WTC11 (cell line): ENCODE data around the gene CRTC3. TPM values are rescaled to one million over a fixed set of nuclear protein-coding genes. Genes with fewer than 3 reads are reported as not detected.

Experiments
- ATAC-seq: fragments of 200-7000 bp; cut with Tn5 transposase; 2 replicates; pipeline ENCODE4 v1.10.0; 2021; ENCODE audit warnings: mild to moderate bottlenecking, moderate library complexity
- CTCF ChIA-PET: fragments of 300-600 bp; sonication (Branson Sonifier 250); formaldehyde crosslinking; loops from one replicate; lab custom pipeline; 2021; ENCODE audit warnings: antibody characterized with exemption; lab: Charles Lee
- POLR2A ChIA-PET: fragments of 350-600 bp; sonication (Branson Sonifier 250); formaldehyde crosslinking; loops from one replicate; lab custom pipeline; 2021; ENCODE audit warnings: antibody characterized with exemption; lab: Charles Lee
- DNase-seq: peaks from one replicate; pipeline ENCODE4 v3.0.0; 2021; ENCODE audit warnings: low spot score
- H3K27ac Mint-ChIP-seq: 2 replicates; pipeline ENCODE4 v1.8.0; 2021; ENCODE audit warnings: mixed read lengths
- H3K27me3 Mint-ChIP-seq: 2 replicates; pipeline ENCODE4 v1.8.0; 2021; ENCODE audit warnings: low read depth, mild to moderate bottlenecking, moderate library complexity, mixed read lengths
- H3K36me3 Mint-ChIP-seq: 2 replicates; pipeline ENCODE4 v1.8.0; 2021; ENCODE audit warnings: mixed read lengths
- H3K4me1 Mint-ChIP-seq: 2 replicates; pipeline ENCODE4 v1.8.0; 2022; ENCODE audit warnings: mixed read lengths
- H3K4me3 Mint-ChIP-seq: 2 replicates; pipeline ENCODE4 v1.8.0; 2021; ENCODE audit warnings: mild to moderate bottlenecking, moderate library complexity, mixed read lengths
- H3K9me3 Mint-ChIP-seq: 2 replicates; pipeline ENCODE4 v1.8.0; 2021; ENCODE audit warnings: mixed read lengths
- CBFB ChIP-seq: sonication (generic); formaldehyde crosslinking; IDR thresholded peaks from 2 replicates; pipeline ENCODE4 v1.8.1; 2022; ENCODE audit warnings: mild to moderate bottlenecking, low read depth, missing genetic modification reagents
- CREB1 ChIP-seq: sonication (generic); formaldehyde crosslinking; IDR thresholded peaks from 2 replicates; pipeline ENCODE4 v1.8.0; 2023; ENCODE audit warnings: mild to moderate bottlenecking, missing genetic modification reagents
- ELF4 ChIP-seq: sonication (generic); formaldehyde crosslinking; IDR thresholded peaks from 2 replicates; pipeline ENCODE4 v1.8.1; 2022; ENCODE audit warnings: low read depth, mild to moderate bottlenecking, moderate library complexity, missing genetic modification reagents
- EMX1 ChIP-seq: fragments of 250-450 bp; sonication (Bioruptor Pico); IDR thresholded peaks from 2 replicates; pipeline ENCODE4 v1.8.0; 2021; ENCODE audit warnings: mild to moderate bottlenecking
- FOXJ3 ChIP-seq: sonication (generic); formaldehyde crosslinking; IDR thresholded peaks from 2 replicates; pipeline ENCODE4 v1.9.0; 2021; ENCODE audit warnings: missing genetic modification reagents, mild to moderate bottlenecking, borderline replicate concordance
- GABPB1 ChIP-seq: sonication (generic); formaldehyde crosslinking; IDR thresholded peaks from 2 replicates; pipeline ENCODE4 v1.8.1; 2023; ENCODE audit warnings: mild to moderate bottlenecking, missing genetic modification reagents
- GTF2I ChIP-seq: fragments of 250-450 bp; sonication (Bioruptor Pico); conservative IDR thresholded peaks from 2 replicates; pipeline ENCODE4 v1.4.0; 2021; ENCODE audit warnings: mild to moderate bottlenecking
- HMGA2 ChIP-seq: fragments of 250-450 bp; sonication (Bioruptor Pico); IDR thresholded peaks from 2 replicates; pipeline ENCODE4 v1.4.0; 2021; ENCODE audit warnings: mild to moderate bottlenecking, moderate library complexity
- NFE2L1 ChIP-seq: sonication (generic); formaldehyde crosslinking; IDR thresholded peaks from 2 replicates; pipeline ENCODE4 v1.8.1; 2023; ENCODE audit warnings: missing genetic modification reagents
- NFYB ChIP-seq: sonication (generic); formaldehyde crosslinking; conservative IDR thresholded peaks from 2 replicates; pipeline ENCODE4 v1.8.0; 2022; ENCODE audit warnings: low read depth, missing genetic modification reagents
- NR1H2 ChIP-seq: sonication (generic); formaldehyde crosslinking; IDR thresholded peaks from 2 replicates; pipeline ENCODE4 v1.9.0; 2021; ENCODE audit warnings: mild to moderate bottlenecking, moderate library complexity, missing genetic modification reagents
- OVOL2 ChIP-seq: fragments of 250-450 bp; sonication (Bioruptor Pico); IDR thresholded peaks from 2 replicates; pipeline ENCODE4 v1.9.0; 2021; ENCODE audit warnings: mild to moderate bottlenecking, borderline replicate concordance
- PRRX2 ChIP-seq: fragments of 250-450 bp; sonication (Bioruptor Pico); IDR thresholded peaks from 2 replicates; pipeline ENCODE4 v1.8.0; 2021; ENCODE audit warnings: mild to moderate bottlenecking
- RELA ChIP-seq: sonication (generic); formaldehyde crosslinking; IDR thresholded peaks from 2 replicates; pipeline ENCODE4 v1.8.1; 2022; ENCODE audit warnings: missing genetic modification reagents, mild to moderate bottlenecking, borderline replicate concordance
- RORB ChIP-seq: fragments of 250-450 bp; sonication (Bioruptor Pico); IDR thresholded peaks from 2 replicates; pipeline ENCODE4 v1.9.0; 2021; ENCODE audit warnings: mild to moderate bottlenecking
- SMAD4 ChIP-seq: sonication (generic); formaldehyde crosslinking; IDR thresholded peaks from 2 replicates; pipeline ENCODE4 v1.8.0; 2022; ENCODE audit warnings: mild to moderate bottlenecking, missing genetic modification reagents
- TEAD1 ChIP-seq: sonication (generic); formaldehyde crosslinking; IDR thresholded peaks from 2 replicates; pipeline ENCODE4 v1.8.0; 2022; ENCODE audit warnings: mild to moderate bottlenecking, missing genetic modification reagents
- ZNF121 ChIP-seq: sonication (generic); formaldehyde crosslinking; IDR thresholded peaks from 2 replicates; pipeline ENCODE4 v1.8.0; 2023; ENCODE audit warnings: missing genetic modification reagents
- ZNF317 ChIP-seq: sonication (generic); formaldehyde crosslinking; IDR thresholded peaks from 2 replicates; pipeline ENCODE4 v1.8.1; 2023; ENCODE audit warnings: low read depth, mild to moderate bottlenecking, moderate library complexity, missing genetic modification reagents, borderline replicate concordance
- ZNF396 ChIP-seq: fragments of 250-450 bp; sonication (Bioruptor Pico); IDR thresholded peaks from 2 replicates; pipeline ENCODE4 v1.8.0; 2021; ENCODE audit warnings: mild to moderate bottlenecking, moderate library complexity, borderline replicate concordance
- total RNA-seq: library from RNA; stranded (reverse); gene quantifications from 3 replicates; pipeline ENCODE4 v1.2.3, GENCODE V29; 2021
- TF ChIP-seq, protein P1 (sequence below): sonication (generic); formaldehyde crosslinking; IDR thresholded peaks from 2 replicates; pipeline ENCODE4 v1.8.1; 2022; ENCODE audit warnings: low read depth, missing genetic modification reagents, borderline replicate concordance
- TF ChIP-seq, protein P2 (sequence below): sonication (generic); formaldehyde crosslinking; IDR thresholded peaks from 2 replicates; pipeline ENCODE4 v1.8.0; 2023; ENCODE audit warnings: mild to moderate bottlenecking, missing genetic modification reagents
- TF ChIP-seq, protein P3 (sequence below): sonication (generic); formaldehyde crosslinking; IDR thresholded peaks from 2 replicates; pipeline ENCODE4 v1.8.0; 2022; ENCODE audit warnings: mild to moderate bottlenecking, missing genetic modification reagents
- TF ChIP-seq, protein P4 (sequence below): fragments of 250-450 bp; sonication (Bioruptor Pico); IDR thresholded peaks from 2 replicates; pipeline ENCODE4 v1.9.0; 2021; ENCODE audit warnings: moderate library complexity, mild to moderate bottlenecking, inconsistent platforms, borderline replicate concordance
- TF ChIP-seq, protein P5 (sequence below): sonication (generic); formaldehyde crosslinking; IDR thresholded peaks from 2 replicates; pipeline ENCODE4 v1.8.0; 2022; ENCODE audit warnings: mild to moderate bottlenecking, missing genetic modification reagents
- TF ChIP-seq, protein P6 (sequence below): sonication (generic); formaldehyde crosslinking; IDR thresholded peaks from 2 replicates; pipeline ENCODE4 v1.8.1; 2023; ENCODE audit warnings: mild to moderate bottlenecking, missing genetic modification reagents

The CRTC3 gene
- total RNA-seq, 1 experiment from 2014 or later: 8.4 TPM

DNA sequence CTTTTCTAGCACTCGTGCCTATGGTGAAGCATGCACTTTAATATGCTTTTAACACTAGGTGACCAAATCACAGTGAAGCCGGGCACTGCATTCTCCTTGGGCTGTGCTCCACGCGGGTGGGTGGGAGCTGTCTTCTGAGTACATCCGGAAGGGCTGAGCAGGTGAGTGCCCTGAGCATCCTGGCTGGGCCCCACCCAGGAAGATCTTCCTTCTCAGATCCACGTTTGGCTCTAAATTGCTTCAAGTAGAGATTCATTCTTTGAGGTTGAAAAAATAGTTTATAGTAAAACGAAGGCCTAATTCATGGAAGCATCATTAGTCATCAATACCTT lies 113.5 kb downstream of the CRTC3 start:
- ATAC-seq (no peak), DNase-seq (no peak)
- ChIA-PET CTCF (interaction anchor here (0.6 to 2.2 kb wide), 19 partner anchors 11 to 323 kb away, joined by 3 to 14 read pairs (median 4); partner anchors contain the start of genes BLM, FES, HDDC3 and IQGAP1), POLR2A (no interaction called here)
- H3K27me3 Mint-ChIP-seq: no peaks in the 10 kb centered on the region
- no peak overlapping the region for H3K4me3 Mint-ChIP-seq
- H3K4me1 Mint-ChIP-seq: peaks cover 15% of the 10 kb centered on the region
- no peak overlapping the region for H3K27ac Mint-ChIP-seq
- 0 out of 2 replicates have a peak, but pooled peaks cover 6% of the 10 kb centered on the region for H3K9me3 Mint-ChIP-seq
- H3K36me3 Mint-ChIP-seq: peaks cover 6% of the 10 kb centered on the region; the same call in 1 of the 2 replicates
- TF ChIP-seq NFYB (no peak), GTF2I (CRISPR knock-in tag) (no peak), NR1H2 (no peak), ZNF317 (CRISPR knock-in tag) (no peak), GABPB1 (no peak), ZNF121 (CRISPR knock-in tag) (no peak), RORB (CRISPR knock-in tag) (no peak), OVOL2 (CRISPR knock-in tag) (no peak), NFE2L1 (CRISPR knock-in tag) (no peak), CBFB (CRISPR knock-in tag) (no peak), ELF4 (CRISPR knock-in tag) (no peak), HMGA2 (CRISPR knock-in tag) (no peak), PRRX2 (no peak), RELA (CRISPR knock-in tag) (no peak), CREB1 (CRISPR knock-in tag) (no peak)
- TF ChIP-seq, protein P1, sequence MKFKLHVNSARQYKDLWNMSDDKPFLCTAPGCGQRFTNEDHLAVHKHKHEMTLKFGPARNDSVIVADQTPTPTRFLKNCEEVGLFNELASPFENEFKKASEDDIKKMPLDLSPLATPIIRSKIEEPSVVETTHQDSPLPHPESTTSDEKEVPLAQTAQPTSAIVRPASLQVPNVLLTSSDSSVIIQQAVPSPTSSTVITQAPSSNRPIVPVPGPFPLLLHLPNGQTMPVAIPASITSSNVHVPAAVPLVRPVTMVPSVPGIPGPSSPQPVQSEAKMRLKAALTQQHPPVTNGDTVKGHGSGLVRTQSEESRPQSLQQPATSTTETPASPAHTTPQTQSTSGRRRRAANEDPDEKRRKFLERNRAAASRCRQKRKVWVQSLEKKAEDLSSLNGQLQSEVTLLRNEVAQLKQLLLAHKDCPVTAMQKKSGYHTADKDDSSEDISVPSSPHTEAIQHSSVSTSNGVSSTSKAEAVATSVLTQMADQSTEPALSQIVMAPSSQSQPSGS (CRISPR knock-in tag): no peak
- TF ChIP-seq, protein P2, sequence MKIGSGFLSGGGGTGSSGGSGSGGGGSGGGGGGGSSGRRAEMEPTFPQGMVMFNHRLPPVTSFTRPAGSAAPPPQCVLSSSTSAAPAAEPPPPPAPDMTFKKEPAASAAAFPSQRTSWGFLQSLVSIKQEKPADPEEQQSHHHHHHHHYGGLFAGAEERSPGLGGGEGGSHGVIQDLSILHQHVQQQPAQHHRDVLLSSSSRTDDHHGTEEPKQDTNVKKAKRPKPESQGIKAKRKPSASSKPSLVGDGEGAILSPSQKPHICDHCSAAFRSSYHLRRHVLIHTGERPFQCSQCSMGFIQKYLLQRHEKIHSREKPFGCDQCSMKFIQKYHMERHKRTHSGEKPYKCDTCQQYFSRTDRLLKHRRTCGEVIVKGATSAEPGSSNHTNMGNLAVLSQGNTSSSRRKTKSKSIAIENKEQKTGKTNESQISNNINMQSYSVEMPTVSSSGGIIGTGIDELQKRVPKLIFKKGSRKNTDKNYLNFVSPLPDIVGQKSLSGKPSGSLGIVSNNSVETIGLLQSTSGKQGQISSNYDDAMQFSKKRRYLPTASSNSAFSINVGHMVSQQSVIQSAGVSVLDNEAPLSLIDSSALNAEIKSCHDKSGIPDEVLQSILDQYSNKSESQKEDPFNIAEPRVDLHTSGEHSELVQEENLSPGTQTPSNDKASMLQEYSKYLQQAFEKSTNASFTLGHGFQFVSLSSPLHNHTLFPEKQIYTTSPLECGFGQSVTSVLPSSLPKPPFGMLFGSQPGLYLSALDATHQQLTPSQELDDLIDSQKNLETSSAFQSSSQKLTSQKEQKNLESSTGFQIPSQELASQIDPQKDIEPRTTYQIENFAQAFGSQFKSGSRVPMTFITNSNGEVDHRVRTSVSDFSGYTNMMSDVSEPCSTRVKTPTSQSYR (CRISPR knock-in tag): no peak
- TF ChIP-seq, protein P3, sequence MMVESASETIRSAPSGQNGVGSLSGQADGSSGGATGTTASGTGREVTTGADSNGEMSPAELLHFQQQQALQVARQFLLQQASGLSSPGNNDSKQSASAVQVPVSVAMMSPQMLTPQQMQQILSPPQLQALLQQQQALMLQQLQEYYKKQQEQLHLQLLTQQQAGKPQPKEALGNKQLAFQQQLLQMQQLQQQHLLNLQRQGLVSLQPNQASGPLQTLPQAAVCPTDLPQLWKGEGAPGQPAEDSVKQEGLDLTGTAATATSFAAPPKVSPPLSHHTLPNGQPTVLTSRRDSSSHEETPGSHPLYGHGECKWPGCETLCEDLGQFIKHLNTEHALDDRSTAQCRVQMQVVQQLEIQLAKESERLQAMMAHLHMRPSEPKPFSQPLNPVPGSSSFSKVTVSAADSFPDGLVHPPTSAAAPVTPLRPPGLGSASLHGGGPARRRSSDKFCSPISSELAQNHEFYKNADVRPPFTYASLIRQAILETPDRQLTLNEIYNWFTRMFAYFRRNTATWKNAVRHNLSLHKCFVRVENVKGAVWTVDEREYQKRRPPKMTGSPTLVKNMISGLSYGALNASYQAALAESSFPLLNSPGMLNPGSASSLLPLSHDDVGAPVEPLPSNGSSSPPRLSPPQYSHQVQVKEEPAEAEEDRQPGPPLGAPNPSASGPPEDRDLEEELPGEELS (CRISPR knock-in tag): no peak
- TF ChIP-seq, protein P4, sequence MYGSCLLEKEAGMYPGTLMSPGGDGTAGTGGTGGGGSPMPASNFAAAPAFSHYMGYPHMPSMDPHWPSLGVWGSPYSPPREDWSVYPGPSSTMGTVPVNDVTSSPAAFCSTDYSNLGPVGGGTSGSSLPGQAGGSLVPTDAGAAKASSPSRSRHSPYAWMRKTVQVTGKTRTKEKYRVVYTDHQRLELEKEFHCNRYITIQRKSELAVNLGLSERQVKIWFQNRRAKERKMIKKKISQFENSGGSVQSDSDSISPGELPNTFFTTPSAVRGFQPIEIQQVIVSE (CRISPR knock-in tag): no peak
- TF ChIP-seq, all 79 proteins: peak for 0

DNA sequence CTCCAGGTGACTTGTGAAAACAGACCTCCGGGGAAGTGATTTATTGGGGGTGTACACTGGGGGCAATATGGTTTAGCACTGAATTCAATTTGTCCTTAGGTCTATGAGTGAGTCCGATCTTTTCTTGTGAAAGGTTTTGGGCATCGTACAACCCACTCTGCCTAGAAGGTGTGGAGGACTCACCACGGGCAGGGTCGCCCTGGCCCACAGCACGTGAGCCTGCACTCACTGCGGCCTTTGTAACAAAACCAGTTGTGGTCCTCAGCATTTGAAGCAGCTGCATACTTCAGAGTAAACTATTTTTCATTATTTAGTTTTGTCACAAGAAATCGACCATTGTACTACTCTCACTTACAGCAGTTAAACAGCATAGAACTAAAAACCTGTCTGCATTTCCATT lies 114.8 kb downstream of the CRTC3 start:
- Mint-ChIP-seq H3K4me1 (peaks cover 21% of the 10 kb centered on the region), H3K27ac (no peak overlapping the region)
- CTCF ChIA-PET: no interaction called here
- TF ChIP-seq, protein P5, sequence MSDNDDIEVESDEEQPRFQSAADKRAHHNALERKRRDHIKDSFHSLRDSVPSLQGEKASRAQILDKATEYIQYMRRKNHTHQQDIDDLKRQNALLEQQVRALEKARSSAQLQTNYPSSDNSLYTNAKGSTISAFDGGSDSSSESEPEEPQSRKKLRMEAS: no peak
- TF ChIP-seq NFYB (no peak), FOXJ3 (no peak), SMAD4 (CRISPR knock-in tag) (no peak), ZNF396 (CRISPR knock-in tag) (no peak), TEAD1 (no peak), EMX1 (no peak), PRRX2 (no peak), NFE2L1 (CRISPR knock-in tag) (no peak)
- TF ChIP-seq, protein P6, sequence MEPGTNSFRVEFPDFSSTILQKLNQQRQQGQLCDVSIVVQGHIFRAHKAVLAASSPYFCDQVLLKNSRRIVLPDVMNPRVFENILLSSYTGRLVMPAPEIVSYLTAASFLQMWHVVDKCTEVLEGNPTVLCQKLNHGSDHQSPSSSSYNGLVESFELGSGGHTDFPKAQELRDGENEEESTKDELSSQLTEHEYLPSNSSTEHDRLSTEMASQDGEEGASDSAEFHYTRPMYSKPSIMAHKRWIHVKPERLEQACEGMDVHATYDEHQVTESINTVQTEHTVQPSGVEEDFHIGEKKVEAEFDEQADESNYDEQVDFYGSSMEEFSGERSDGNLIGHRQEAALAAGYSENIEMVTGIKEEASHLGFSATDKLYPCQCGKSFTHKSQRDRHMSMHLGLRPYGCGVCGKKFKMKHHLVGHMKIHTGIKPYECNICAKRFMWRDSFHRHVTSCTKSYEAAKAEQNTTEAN (CRISPR knock-in tag): no peak

More for the DNA sequence above, 114.8 kb downstream of the CRTC3 start:
- ATAC-seq (no peak), DNase-seq (no peak)
- H3K27me3 Mint-ChIP-seq: no peaks in the 10 kb centered on the region
- H3K36me3 Mint-ChIP-seq: peaks cover 6% of the 10 kb centered on the region; the same call in 1 of the 2 replicates
- POLR2A ChIA-PET: interaction anchor here (0.6 kb wide), 1 partner anchor 32 kb away, joined by 4 read pairs; no protein-coding TSS in a partner anchor
- 0 out of 2 replicates have a peak, but pooled peaks cover 6% of the 10 kb centered on the region for H3K9me3 Mint-ChIP-seq
- H3K4me3 Mint-ChIP-seq: no peak overlapping the region
